ENCODE results near the gene KLHDC7B. TPM values are rescaled to one million over a fixed set of nuclear protein-coding genes. Genes with fewer than 3 reads are reported as not detected.
A peak's percentile ranks its signal among the peaks of the same experiment; 100 is the strongest.

Gene KLHDC7B
- total and polyA plus RNA-seq, 2 of the 13 experiments (the other 11 are each of a cell fraction or from before 2014, with no cell fraction given), result 0.11 TPM; not detected in 1

GRCh38 chr22:50529897-50530579, 15.7 kb upstream of the KLHDC7B start, which contains the start of gene TYMP (continued):
- TF ChIP-seq ZUFSP (CRISPR knock-in tag; IDR thresholded peaks at IDR 0.05; ENCODE audit: borderline replicate concordance), result no peak
- TF ChIP-seq ZSCAN30 (CRISPR knock-in tag; IDR thresholded peaks at IDR 0.05), result 0 out of 2 replicates have a peak, but pooled peaks have one; percentile 26
- TF ChIP-seq ZNF510 (CRISPR knock-in tag; IDR thresholded peaks at IDR 0.05; ENCODE audit: low read depth), result 0 out of 2 replicates have a peak, but pooled peaks have one; percentile 77
- peak; percentile 57; the same call in 1 of the 2 replicates for TF ChIP-seq REXO4 (CRISPR knock-in tag; IDR thresholded peaks at IDR 0.05; ENCODE audit: borderline replicate concordance)
- no peak for TF ChIP-seq TEAD2 (CRISPR knock-in tag; IDR thresholded peaks at IDR 0.05)
- peak; percentile 55; the same call in 1 of the 2 replicates for TF ChIP-seq NFAT5 (CRISPR knock-in tag; IDR thresholded peaks at IDR 0.05)
- TF ChIP-seq RXRB (CRISPR knock-in tag; IDR thresholded peaks at IDR 0.05; ENCODE audit: borderline replicate concordance), result no peak; the same call in none of the 2 replicates
- no peak for TF ChIP-seq NBN (conservative IDR thresholded peaks at IDR 0.05)
- TF ChIP-seq PREB (CRISPR knock-in tag; IDR thresholded peaks at IDR 0.05), result peak; percentile 83; the same call in 1 of the 2 replicates
- TF ChIP-seq IRF2 (CRISPR knock-in tag; IDR thresholded peaks at IDR 0.05), result 0 out of 2 replicates have a peak, but pooled peaks have one; percentile 61
- TF ChIP-seq TGIF2 (CRISPR knock-in tag; IDR thresholded peaks at IDR 0.05), result peak; percentile 40; the same call in 1 of the 2 replicates
- no peak for TF ChIP-seq BCLAF1 (IDR thresholded peaks at IDR 0.05)
- TF ChIP-seq PAWR (CRISPR knock-in tag; IDR thresholded peaks at IDR 0.05; ENCODE audit: borderline replicate concordance), result no peak
- TF ChIP-seq GLMP (CRISPR knock-in tag; IDR thresholded peaks at IDR 0.05; ENCODE audit: borderline replicate concordance), result no peak
- peak; percentile 46; the same call in 1 of the 2 replicates for TF ChIP-seq SIX4 (CRISPR knock-in tag; IDR thresholded peaks at IDR 0.05)
- TF ChIP-seq RFXAP (CRISPR knock-in tag; IDR thresholded peaks at IDR 0.05; ENCODE audit: borderline replicate concordance), result no peak
- peak; percentile 92 for TF ChIP-seq BRD4 (CRISPR knock-in tag; IDR thresholded peaks at IDR 0.05)
